ENCODE results near the gene PIK3IP1.

GRCh38 chr22:31263896-31264640 lies 28.2 kb downstream of the PIK3IP1 start:
- no peak for TF ChIP-seq CTCF (IDR thresholded peaks at IDR 0.05; ENCODE audit: poor library complexity)
- TF ChIP-seq EZH2phosphoT487 (IDR thresholded peaks at IDR 0.05; ENCODE audit: low read depth, severe bottlenecking, unreplicated experiment) = no peak

Measured in hepatocyte (in vitro differentiated cells).